HepG2 (cell line): Measurements from ENCODE around the gene ORC3. TPM values are rescaled to one million over a fixed set of nuclear protein-coding genes. Genes with fewer than 3 reads are reported as not detected.

ENCODE experiments used
- ATAC-seq: fragments of 200-7000 bp; cut with Tn5 transposase; 3 replicates; pipeline ENCODE4 v1.9.1; 2020; ENCODE audit warnings: mild to moderate bottlenecking, moderate library complexity
- BruUV-seq: library from RNA; stranded (reverse); fragments of 400-500 nt; replicated peaks from 2 replicates; lab custom pipeline; 2021; lab: Mats Ljungman, UMichigan
- CTCF ChIA-PET: fragments of 300-600 bp; formaldehyde crosslinking; extraction: SDS; loops from one replicate; lab custom pipeline; 2021; ENCODE audit warnings: low total read pairs, inconsistent platforms, low intra/inter-chr PET ratio; lab: Yijun Ruan, JAX
- POLR2A ChIA-PET: fragments of 350-600 bp; sonication (Branson Sonifier 250); formaldehyde crosslinking; loops from one replicate; lab custom pipeline; 2020; ENCODE audit warnings: antibody characterized with exemption, inconsistent platforms; lab: Yijun Ruan, JAX
- DNase-seq: peaks from one replicate; pipeline ENCODE4 v3.0.0-alpha.2; 2015; ENCODE audit warnings: low spot score
- FAIRE-seq: peaks from 3 replicates; lab custom pipeline; 2011; peaks lifted over from hg19 to GRCh38; lab: Jason Lieb, UNC
- H2AFZ ChIP-seq: one replicate; pipeline ENCODE4 v1.6.1; 2011; ENCODE audit warnings: low read length, inconsistent platforms
- H3K27ac ChIP-seq: fragments of 300-600 bp; 3 replicates; pipeline ENCODE4 v1.8.0; 2011; ENCODE audit warnings: mixed run types, mild to moderate bottlenecking, mixed read lengths, low read length, inconsistent platforms; ENCODE audit not compliant: insufficient read depth; ENCODE audit errors: extremely low read length
- H3K27me3 ChIP-seq, 2 experiments: fragments of 200-600 bp in 1 of 2; 2 replicates in 1 of 2; 3 replicates in 1 of 2; pipeline versions ENCODE4 v1.6.0 to v1.8.0; 2011; ENCODE audit warnings: low read length in 2 of 2, mild to moderate bottlenecking in 2 of 2, moderate library complexity in 2 of 2, inconsistent platforms in 1 of 2; ENCODE audit not compliant: insufficient read depth in 2 of 2, control insufficient read depth in 1 of 2
- H3K36me3 ChIP-seq, 2 experiments: fragments of 200-600 bp in 1 of 2; replicated peaks in 1 of 2; 2 replicates in 1 of 2; 3 replicates in 1 of 2; pipeline versions ENCODE4 v1.5.1 to v1.8.0; 2011; ENCODE audit warnings: low read length in 2 of 2, inconsistent platforms in 1 of 2; ENCODE audit not compliant: insufficient read depth in 2 of 2, control insufficient read depth in 1 of 2
- H3K4me1 ChIP-seq: 2 replicates; pipeline ENCODE4 v1.5.1; 2012; ENCODE audit warnings: low read length, inconsistent platforms; ENCODE audit not compliant: insufficient read depth
- H3K4me2 ChIP-seq: 2 replicates; pipeline ENCODE4 v1.6.0; 2011; ENCODE audit warnings: low read depth, low read length, inconsistent platforms
- H3K4me3 ChIP-seq, 3 experiments: fragments of 200-600 bp in 1 of 3; sonication (generic), shearing (Covaris generic) in 1 of 3; replicated peaks in 1 of 3; 2 replicates each; pipeline ENCODE4 v1.5.1; 2011 to 2016; ENCODE audit warnings: low read length in 3 of 3, inconsistent platforms in 2 of 3, low read depth in 2 of 3, mild to moderate bottlenecking in 2 of 3, control low read depth in 1 of 3, mixed read lengths in 1 of 3; ENCODE audit not compliant: insufficient read depth in 1 of 3
- H3K79me2 ChIP-seq: one replicate; pipeline ENCODE4 v1.6.1; 2011; ENCODE audit warnings: low read length, inconsistent platforms; ENCODE audit not compliant: insufficient read depth
- H3K9ac ChIP-seq: 2 replicates; pipeline ENCODE4 v1.6.0; 2011; ENCODE audit warnings: mild to moderate bottlenecking, low read depth, low read length, inconsistent platforms; ENCODE audit not compliant: insufficient read depth
- H3K9me3 ChIP-seq: 2 replicates; pipeline ENCODE4 v1.5.1; 2012; ENCODE audit warnings: mild to moderate bottlenecking, low read length
- H4K20me1 ChIP-seq: 2 replicates; pipeline ENCODE4 v1.6.0; 2011; ENCODE audit warnings: inconsistent platforms, mild to moderate bottlenecking, low read length, moderate library complexity; ENCODE audit not compliant: insufficient read depth
- AKAP8 ChIP-seq: sonication (generic); formaldehyde crosslinking; IDR thresholded peaks from 2 replicates; pipeline ENCODE4 v1.5.1; 2020; ENCODE audit warnings: mild to moderate bottlenecking, missing genetic modification reagents
- CAMTA2 ChIP-seq: sonication (generic); formaldehyde crosslinking; IDR thresholded peaks from 2 replicates; pipeline ENCODE4 v1.4.0; 2020; ENCODE audit warnings: mild to moderate bottlenecking, missing genetic modification reagents, borderline replicate concordance
- DPF2 ChIP-seq: sonication (generic); formaldehyde crosslinking; IDR thresholded peaks from 2 replicates; pipeline ENCODE4 v1.4.0; 2020; ENCODE audit warnings: mild to moderate bottlenecking, low read depth, missing genetic modification reagents, borderline replicate concordance
- GLMP ChIP-seq: sonication (generic); formaldehyde crosslinking; IDR thresholded peaks from 2 replicates; pipeline ENCODE4 v1.9.0; 2021; ENCODE audit warnings: missing genetic modification reagents, mild to moderate bottlenecking, borderline replicate concordance
- HMGA1 ChIP-seq: sonication (generic); formaldehyde crosslinking; conservative IDR thresholded peaks from 2 replicates; pipeline ENCODE4 v1.4.0; 2020; ENCODE audit warnings: missing genetic modification reagents
- HNRNPL ChIP-seq: fragments of 200-400 bp; formaldehyde crosslinking; IDR thresholded peaks from 2 replicates; pipeline ENCODE4 v1.6.1; 2017; ENCODE audit warnings: mild to moderate bottlenecking, low read depth, low read length
- KDM2A ChIP-seq: sonication (generic); formaldehyde crosslinking; IDR thresholded peaks from 2 replicates; pipeline ENCODE4 v1.4.0; 2020; ENCODE audit warnings: low read depth, missing genetic modification reagents, borderline replicate concordance
- KLF12 ChIP-seq: sonication (generic); formaldehyde crosslinking; IDR thresholded peaks from 2 replicates; pipeline ENCODE4 v1.4.0; 2020; ENCODE audit warnings: missing genetic modification reagents, borderline replicate concordance
- MAFG ChIP-seq: sonication (generic); formaldehyde crosslinking; IDR thresholded peaks from 2 replicates; pipeline ENCODE4 v1.5.1; 2020; ENCODE audit warnings: mild to moderate bottlenecking, missing genetic modification reagents
- MED1 ChIP-seq: sonication (generic); formaldehyde crosslinking; IDR thresholded peaks from 2 replicates; pipeline ENCODE4 v1.4.0; 2020; ENCODE audit warnings: missing genetic modification reagents
- MED13 ChIP-seq: sonication (generic); formaldehyde crosslinking; IDR thresholded peaks from 2 replicates; pipeline ENCODE4 v1.5.0; 2020; ENCODE audit warnings: missing genetic modification reagents
- MLX ChIP-seq: IDR thresholded peaks from 2 replicates; pipeline ENCODE4 v1.6.1; 2016
- NFIB ChIP-seq: sonication (generic); formaldehyde crosslinking; IDR thresholded peaks from 2 replicates; pipeline ENCODE4 v1.9.0; 2021; ENCODE audit warnings: missing genetic modification reagents, mild to moderate bottlenecking, borderline replicate concordance
- POGK ChIP-seq: sonication (generic); formaldehyde crosslinking; conservative IDR thresholded peaks from 2 replicates; pipeline ENCODE4 v1.8.0; 2022; ENCODE audit warnings: mild to moderate bottlenecking, moderate library complexity, missing genetic modification reagents
- TGIF2 ChIP-seq: IDR thresholded peaks from 2 replicates; pipeline ENCODE4 v1.6.1; 2016; ENCODE audit warnings: control low read depth, missing compliant biosample characterization
- ZBTB39 ChIP-seq: sonication (generic); formaldehyde crosslinking; IDR thresholded peaks from 2 replicates; pipeline ENCODE4 v1.5.0; 2020; ENCODE audit warnings: missing genetic modification reagents
- ZNF460 ChIP-seq: sonication (generic); formaldehyde crosslinking; IDR thresholded peaks from 2 replicates; pipeline ENCODE4 v1.5.1; 2020; ENCODE audit warnings: missing genetic modification reagents, mild to moderate bottlenecking, borderline replicate concordance
- WGBS: methylation state at CpG from one replicate; pipeline ENCODE4 v1.1.6; 2017; ENCODE audit warnings: low lambda C conversion rate; 5-methylcytosine and 5-hydroxymethylcytosine counted together
- in situ Hi-C: cut with HindIII; loops from 2 replicates; pipeline ENCODE4 v1.10.0; 2017; ENCODE audit warnings: low pct_unique_long_range_greater_than_20kb; ENCODE audit not compliant: extremely low pct_ligation_motif_present
- intact Hi-C: fragments of 100-400 bp; cut with micrococcal nuclease; formaldehyde crosslinking; loops from one replicate; pipeline ENCODE4 v1.10.0; 2022; ENCODE audit not compliant: unreplicated experiment
- polyA plus RNA-seq, 8 experiments: library from polyadenylated mRNA; depleted of rRNA in 3 of 8; stranded (reverse) in 7 of 8; unstranded in 1 of 8; fragments of >200 nt; fragmentation: Illumina TruSeq in 4 of 8; extraction: Trizol in 4 of 8; gene quantifications; 2 replicates each; pipeline versions ENCODE4 v1.2.1 to v1.2.3, GENCODE V29; 2011 to 2016; ENCODE audit warnings: low read depth in 4 of 8, missing spikeins in 1 of 8, mixed read lengths in 1 of 8; ENCODE audit not compliant: insufficient read depth in 1 of 8
- total RNA-seq, 5 experiments: library from RNA; depleted of rRNA; stranded (reverse); fragments of >200 nt; fragmentation: Illumina TruSeq; extraction: Trizol; gene quantifications; 2 replicates each; pipeline ENCODE4 v1.2.3, GENCODE V29; 2016; ENCODE audit warnings: low read depth in 1 of 5
- TF ChIP-seq, protein P1 (sequence below): sonication (generic); formaldehyde crosslinking; IDR thresholded peaks from 2 replicates; pipeline ENCODE4 v1.4.0; 2020; ENCODE audit warnings: missing genetic modification reagents

ORC3 gene
- total and polyA plus RNA-seq, 2 of the 13 experiments (the other 11 are each of a cell fraction or from before 2014, with no cell fraction given): 21.8 to 43.5 TPM

DNA sequence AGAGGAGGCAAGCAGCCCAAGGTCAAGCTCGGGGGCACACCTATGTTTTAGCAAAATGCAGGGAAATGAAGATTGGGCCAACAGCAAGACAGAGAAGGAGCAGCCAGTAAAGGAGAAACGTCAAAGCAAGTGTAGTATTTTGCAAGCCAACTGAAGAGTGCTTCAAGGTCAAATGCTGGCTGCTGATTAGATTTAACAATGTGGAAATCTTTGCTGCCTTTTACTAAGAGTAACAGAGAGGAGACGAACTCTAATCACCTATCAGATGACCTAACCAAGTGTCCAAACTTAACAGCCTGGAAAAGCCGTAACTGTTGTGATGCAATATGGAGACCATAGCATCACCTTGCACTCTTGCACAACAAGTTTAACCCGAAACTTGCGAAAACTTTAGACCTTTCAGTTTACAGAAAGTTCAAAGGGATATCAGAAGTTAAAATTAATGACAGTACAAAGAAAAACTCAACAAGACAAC is 81.7 kb downstream of the ORC3 start:
- DNase-seq (peak; percentile 97), FAIRE-seq (peak; percentile 90), ATAC-seq (peak; percentile 76)
- Histone ChIP-seq H3K27me3 (no peaks in the 10 kb centered on the region), H3K9ac (peak overlapping the region; percentile 14; the same call in 1 of the 2 replicates), H3K4me1 (peaks cover 89% of the 10 kb centered on the region), H3K4me2 (peak overlapping the region; percentile 64), H3K79me2 (no peaks in the 10 kb centered on the region), H3K4me3 (peak overlapping the region in 1 of 3 experiments; percentile 33; a peak in 1 of 6 replicates), H3K36me3 (peaks cover 4 to 21% of the 10 kb centered on the region in 2 experiments; a peak in 4 of 5 replicates), H3K9me3 (no peaks in the 10 kb centered on the region), H4K20me1 (no peaks in the 10 kb centered on the region), H2AFZ (no peak overlapping the region), H3K27ac (peak overlapping the region; percentile 90)
- WGBS: 0% methylated on average over 6 of the region's 6 CpGs
- no TSS peak for BruUV-seq
- ChIA-PET CTCF (no interaction called here), POLR2A (interaction anchor here (0.7 to 2.0 kb wide), 6 partner anchors 24 to 137 kb away, joined by 3 to 8 read pairs (median 6); partner anchors contain the start of genes AKIRIN2, ORC3 and RARS2)
- intact Hi-C loops (loop anchor here (1.0 to 5.0 kb wide), 3 partner anchors 31 to 134 kb away; partner anchors contain the start of genes AKIRIN2 and ORC3), in situ Hi-C loops (no loop called here)
- no peak for TF ChIP-seq CAMTA2
- TF ChIP-seq KDM2A (CRISPR knock-in tag): no peak; the same call in 1 of the 2 replicates
- no peak for TF ChIP-seq NFIB (CRISPR knock-in tag)
- no peak for TF ChIP-seq MAFG (CRISPR knock-in tag)
- peak; percentile 97 for TF ChIP-seq DPF2 (CRISPR knock-in tag)
- TF ChIP-seq ZNF460: no peak
- no peak for TF ChIP-seq KLF12 (CRISPR knock-in tag)
- peak; percentile 92 for TF ChIP-seq MLX (CRISPR knock-in tag)
- no peak for TF ChIP-seq GLMP (CRISPR knock-in tag)
- TF ChIP-seq ZBTB39: peak; percentile 98
- peak; percentile 98 for TF ChIP-seq MED1 (CRISPR knock-in tag)
- peak; percentile 94 for TF ChIP-seq POGK (CRISPR knock-in tag)
- TF ChIP-seq MED13 (CRISPR knock-in tag): peak; percentile 95
- peak; percentile 89 for TF ChIP-seq TGIF2 (CRISPR knock-in tag)
- TF ChIP-seq HNRNPL: no peak
- no peak for TF ChIP-seq HMGA1 (CRISPR knock-in tag)
- TF ChIP-seq, protein P1, sequence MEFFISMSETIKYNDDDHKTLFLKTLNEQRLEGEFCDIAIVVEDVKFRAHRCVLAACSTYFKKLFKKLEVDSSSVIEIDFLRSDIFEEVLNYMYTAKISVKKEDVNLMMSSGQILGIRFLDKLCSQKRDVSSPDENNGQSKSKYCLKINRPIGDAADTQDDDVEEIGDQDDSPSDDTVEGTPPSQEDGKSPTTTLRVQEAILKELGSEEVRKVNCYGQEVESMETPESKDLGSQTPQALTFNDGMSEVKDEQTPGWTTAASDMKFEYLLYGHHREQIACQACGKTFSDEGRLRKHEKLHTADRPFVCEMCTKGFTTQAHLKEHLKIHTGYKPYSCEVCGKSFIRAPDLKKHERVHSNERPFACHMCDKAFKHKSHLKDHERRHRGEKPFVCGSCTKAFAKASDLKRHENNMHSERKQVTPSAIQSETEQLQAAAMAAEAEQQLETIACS (CRISPR knock-in tag): no peak
- peak; percentile 59; the same call in 1 of the 2 replicates for TF ChIP-seq AKAP8 (CRISPR knock-in tag)
